ENCODE data around the gene SLC26A4.

DNA sequence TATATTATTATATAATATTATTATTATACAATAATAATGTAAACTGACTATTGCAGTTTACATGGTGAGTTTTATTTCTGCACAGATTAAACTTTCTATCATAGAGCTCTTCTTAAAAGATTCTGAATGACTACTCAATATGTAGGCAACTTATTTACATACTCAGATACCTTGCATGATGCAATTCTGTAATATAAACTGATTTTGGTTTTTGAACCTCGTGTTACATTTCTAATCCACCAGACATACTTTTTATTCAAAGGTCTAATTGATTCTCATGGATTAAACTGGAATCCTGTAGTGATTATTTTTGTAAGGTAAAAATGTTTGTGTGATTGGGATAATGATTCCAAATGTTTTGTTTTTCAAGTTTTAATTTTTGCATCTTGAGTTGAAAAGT is 19.9 kb downstream of the SLC26A4 start:
- TF ChIP-seq, protein P1, sequence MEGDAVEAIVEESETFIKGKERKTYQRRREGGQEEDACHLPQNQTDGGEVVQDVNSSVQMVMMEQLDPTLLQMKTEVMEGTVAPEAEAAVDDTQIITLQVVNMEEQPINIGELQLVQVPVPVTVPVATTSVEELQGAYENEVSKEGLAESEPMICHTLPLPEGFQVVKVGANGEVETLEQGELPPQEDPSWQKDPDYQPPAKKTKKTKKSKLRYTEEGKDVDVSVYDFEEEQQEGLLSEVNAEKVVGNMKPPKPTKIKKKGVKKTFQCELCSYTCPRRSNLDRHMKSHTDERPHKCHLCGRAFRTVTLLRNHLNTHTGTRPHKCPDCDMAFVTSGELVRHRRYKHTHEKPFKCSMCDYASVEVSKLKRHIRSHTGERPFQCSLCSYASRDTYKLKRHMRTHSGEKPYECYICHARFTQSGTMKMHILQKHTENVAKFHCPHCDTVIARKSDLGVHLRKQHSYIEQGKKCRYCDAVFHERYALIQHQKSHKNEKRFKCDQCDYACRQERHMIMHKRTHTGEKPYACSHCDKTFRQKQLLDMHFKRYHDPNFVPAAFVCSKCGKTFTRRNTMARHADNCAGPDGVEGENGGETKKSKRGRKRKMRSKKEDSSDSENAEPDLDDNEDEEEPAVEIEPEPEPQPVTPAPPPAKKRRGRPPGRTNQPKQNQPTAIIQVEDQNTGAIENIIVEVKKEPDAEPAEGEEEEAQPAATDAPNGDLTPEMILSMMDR (IDR thresholded peaks at IDR 0.05) = no peak
- no peak for TF ChIP-seq POLR2AphosphoS5 (IDR thresholded peaks at IDR 0.05)
- no peak for TF ChIP-seq POLR2A (IDR thresholded peaks at IDR 0.05)
